ENCODE results near the gene SF3B1. TPM values are rescaled to one million over a fixed set of nuclear protein-coding genes. Genes with fewer than 3 reads are reported as not detected.
"Not testable (repeated sequence)": the region's sequence is repeated elsewhere in the genome, so short reads cannot be mapped to it uniquely, and the experiment has no call there.

The SF3B1 gene
- polyA plus RNA-seq, 1 experiment: 651 TPM

DNA sequence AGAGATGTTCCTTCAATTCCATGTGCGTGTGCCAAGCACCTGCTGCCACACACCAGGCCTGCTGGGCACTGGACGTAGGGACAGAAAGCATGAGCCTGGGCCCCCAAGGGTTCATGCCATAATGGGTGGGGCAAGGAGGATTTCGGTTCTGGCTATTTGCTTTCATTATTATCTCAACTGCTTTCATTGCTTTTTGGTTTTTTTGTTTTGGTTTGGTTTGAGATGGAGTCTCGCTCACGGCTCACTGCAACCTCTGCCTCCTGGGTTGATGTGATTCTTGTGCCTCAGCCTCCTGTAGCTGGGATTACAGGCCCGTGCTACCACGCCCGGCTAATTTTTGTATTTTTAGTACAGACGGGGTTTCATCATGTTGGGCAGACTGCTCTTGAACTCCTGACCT is 57.2 kb downstream of the SF3B1 start:
- TF ChIP-seq, protein P1, sequence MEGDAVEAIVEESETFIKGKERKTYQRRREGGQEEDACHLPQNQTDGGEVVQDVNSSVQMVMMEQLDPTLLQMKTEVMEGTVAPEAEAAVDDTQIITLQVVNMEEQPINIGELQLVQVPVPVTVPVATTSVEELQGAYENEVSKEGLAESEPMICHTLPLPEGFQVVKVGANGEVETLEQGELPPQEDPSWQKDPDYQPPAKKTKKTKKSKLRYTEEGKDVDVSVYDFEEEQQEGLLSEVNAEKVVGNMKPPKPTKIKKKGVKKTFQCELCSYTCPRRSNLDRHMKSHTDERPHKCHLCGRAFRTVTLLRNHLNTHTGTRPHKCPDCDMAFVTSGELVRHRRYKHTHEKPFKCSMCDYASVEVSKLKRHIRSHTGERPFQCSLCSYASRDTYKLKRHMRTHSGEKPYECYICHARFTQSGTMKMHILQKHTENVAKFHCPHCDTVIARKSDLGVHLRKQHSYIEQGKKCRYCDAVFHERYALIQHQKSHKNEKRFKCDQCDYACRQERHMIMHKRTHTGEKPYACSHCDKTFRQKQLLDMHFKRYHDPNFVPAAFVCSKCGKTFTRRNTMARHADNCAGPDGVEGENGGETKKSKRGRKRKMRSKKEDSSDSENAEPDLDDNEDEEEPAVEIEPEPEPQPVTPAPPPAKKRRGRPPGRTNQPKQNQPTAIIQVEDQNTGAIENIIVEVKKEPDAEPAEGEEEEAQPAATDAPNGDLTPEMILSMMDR (IDR thresholded peaks at IDR 0.05; ENCODE audit: low read depth, low read length): no peak
- Histone ChIP-seq H3K4me3 (ENCODE audit: low read depth, low read length) (no peak overlapping the region), H3K27ac (ENCODE audit: low read depth, low read length) (no peak overlapping the region), H3K27me3 (ENCODE audit: control insufficient read depth, insufficient read depth, low read length) (no peaks in the 10 kb centered on the region), H3K9me3 (ENCODE audit: control insufficient read depth, insufficient read depth, low read length) (no peaks in the 10 kb centered on the region)
- CTCF ChIA-PET: interaction anchor here (0.6 to 6.6 kb wide), 20 partner anchors 8 to 501 kb away, joined by 3 to 89 read pairs (median 4); no protein-coding TSS in a partner anchor
- no peak for DNase-seq (ENCODE audit: low read depth, low spot score)
- POLR2A ChIA-PET: no interaction called here

DNA sequence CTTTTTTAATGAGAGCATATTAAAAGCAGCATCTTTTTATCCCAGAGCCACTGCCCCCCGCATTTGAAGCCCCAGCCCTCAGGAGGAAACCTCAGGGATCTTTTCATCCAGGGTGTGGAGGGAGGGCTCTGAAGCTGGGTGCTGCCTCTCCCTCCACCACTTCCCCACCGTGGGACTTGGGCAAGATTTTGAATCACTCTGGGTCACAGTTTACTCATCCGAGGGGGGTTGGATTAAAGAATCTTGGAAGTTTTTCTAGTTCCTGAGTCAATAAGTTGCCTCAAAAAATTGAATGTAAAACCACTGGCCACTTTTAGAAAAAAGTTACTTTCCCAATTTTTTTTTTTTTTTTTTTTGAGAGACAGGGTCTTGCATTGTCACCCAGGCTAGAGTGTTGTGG is 62.2 kb downstream of the SF3B1 start:
- ChIA-PET POLR2A (no interaction called here), CTCF (interaction anchor here (0.7 to 1.2 kb wide), 4 partner anchors 181 to 361 kb away, joined by 3 to 4 read pairs (median 4); no protein-coding TSS in a partner anchor)
- Histone ChIP-seq H3K9me3 (ENCODE audit: control insufficient read depth, insufficient read depth, low read length) (no peaks in the 10 kb centered on the region; the same call in 1 of the 2 replicates), H3K27me3 (ENCODE audit: control insufficient read depth, insufficient read depth, low read length) (no peaks in the 10 kb centered on the region), H3K4me3 (ENCODE audit: low read depth, low read length) (no peak overlapping the region), H3K27ac (ENCODE audit: low read depth, low read length) (no peak overlapping the region)
- no peak for DNase-seq (ENCODE audit: low read depth, low spot score)
- TF ChIP-seq, protein P1 (IDR thresholded peaks at IDR 0.05; ENCODE audit: low read depth, low read length): no peak

DNA sequence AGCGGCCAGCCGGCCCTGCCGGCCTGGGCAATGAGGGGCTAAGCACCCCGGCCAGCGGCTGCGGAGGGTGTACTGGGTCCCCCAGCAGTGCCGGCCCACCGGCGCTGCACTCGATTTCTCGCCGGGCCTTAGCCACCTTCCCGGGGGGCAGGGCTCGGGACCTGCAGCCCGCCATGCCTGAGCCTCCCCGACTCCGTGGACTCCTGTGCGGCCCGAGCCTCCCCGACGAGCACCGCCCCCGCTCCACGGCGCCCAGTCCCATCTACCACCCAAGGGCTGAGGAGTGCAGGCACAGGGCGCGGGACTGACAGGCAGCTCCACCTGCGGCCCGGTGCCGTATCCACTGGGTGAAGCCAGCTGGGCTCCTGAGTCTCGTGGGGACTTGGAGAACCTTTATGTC is 64.2 kb downstream of the SF3B1 start:
- DNase-seq (ENCODE audit: low read depth, low spot score); POLR2A ChIA-PET; H3K4me3 ChIP-seq (ENCODE audit: low read depth, low read length); CTCF ChIA-PET; H3K27ac ChIP-seq (ENCODE audit: low read depth, low read length); H3K9me3 ChIP-seq (ENCODE audit: control insufficient read depth, insufficient read depth, low read length); H3K27me3 ChIP-seq (ENCODE audit: control insufficient read depth, insufficient read depth, low read length): not testable (repeated sequence)

DNA sequence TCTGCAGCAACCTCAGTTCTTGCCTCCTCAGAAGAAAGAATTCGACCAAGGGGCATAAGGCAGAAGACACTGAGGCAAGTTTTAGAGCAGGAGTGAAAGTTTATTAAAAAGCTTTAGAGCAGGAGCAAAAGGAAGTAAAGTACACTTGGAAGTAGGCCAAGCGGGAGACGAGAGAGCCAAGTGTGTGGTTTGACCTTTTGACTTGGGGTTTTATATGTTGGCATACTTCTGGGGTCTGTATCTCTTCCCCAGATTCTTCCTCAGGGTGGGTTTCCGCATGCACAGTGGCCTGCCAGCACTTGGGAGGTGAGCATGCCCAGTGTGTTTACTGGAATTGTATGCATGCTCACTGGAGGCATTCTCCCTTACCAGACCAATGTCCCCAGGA is 64.9 kb downstream of the SF3B1 start:
- TF ChIP-seq, protein P1 (IDR thresholded peaks at IDR 0.05; ENCODE audit: low read depth, low read length): no peak
- DNase-seq (ENCODE audit: low read depth, low spot score): no peak
- Histone ChIP-seq H3K27me3 (ENCODE audit: control insufficient read depth, insufficient read depth, low read length) (no peaks in the 10 kb centered on the region), H3K9me3 (ENCODE audit: control insufficient read depth, insufficient read depth, low read length) (no peaks in the 10 kb centered on the region; the same call in 1 of the 2 replicates), H3K4me3 (ENCODE audit: low read depth, low read length) (no peak overlapping the region), H3K27ac (ENCODE audit: low read depth, low read length) (no peak overlapping the region)
- ChIA-PET CTCF (interaction anchor here (2.0 to 2.2 kb wide), 2 partner anchors 8 to 358 kb away, joined by 6 to 10 read pairs; no protein-coding TSS in a partner anchor), POLR2A (no interaction called here)

DNA sequence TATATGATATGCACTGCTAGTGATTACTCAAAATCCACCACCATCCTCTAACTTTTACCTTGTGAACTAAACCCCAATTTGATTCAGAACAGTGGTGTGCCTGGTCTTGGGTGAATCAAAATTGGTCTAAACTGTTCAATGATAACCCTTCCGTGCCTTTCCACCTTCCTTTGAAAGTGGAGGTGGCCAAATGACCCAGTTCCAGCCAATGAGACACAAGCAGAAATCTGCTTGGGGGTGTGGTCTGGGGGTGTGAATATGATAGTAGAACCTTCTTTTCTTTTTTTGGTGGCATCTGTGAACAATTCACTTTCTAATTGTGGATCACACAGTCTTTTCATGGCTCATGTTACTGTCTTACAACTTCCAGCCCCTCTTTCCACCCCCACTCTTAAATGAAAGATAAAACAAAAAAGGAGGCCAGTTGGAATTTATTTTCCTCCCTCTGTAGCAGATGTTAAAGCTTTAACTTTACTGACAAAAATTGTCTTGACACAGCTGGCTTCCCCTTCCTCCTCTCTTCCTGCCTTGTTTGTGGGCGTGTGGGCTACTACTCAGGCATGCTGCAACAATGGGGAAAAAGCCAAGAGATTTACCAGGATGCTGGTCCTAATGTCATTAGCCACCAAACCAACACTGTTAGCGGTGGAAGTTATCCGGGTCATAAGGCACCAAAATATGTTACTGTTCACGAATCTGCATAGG is 65.4 kb downstream of the SF3B1 start:
- ChIA-PET CTCF (interaction anchor here (1.2 to 2.2 kb wide), 3 partner anchors 9 to 357 kb away, joined by 5 to 10 read pairs (median 6); no protein-coding TSS in a partner anchor), POLR2A (no interaction called here)
- DNase-seq (ENCODE audit: low read depth, low spot score): no peak
- TF ChIP-seq, protein P1 (IDR thresholded peaks at IDR 0.05; ENCODE audit: low read depth, low read length): no peak
- no peaks in the 10 kb centered on the region; the same call in 1 of the 2 replicates for H3K9me3 ChIP-seq (ENCODE audit: control insufficient read depth, insufficient read depth, low read length)
- no peak overlapping the region for H3K4me3 ChIP-seq (ENCODE audit: low read depth, low read length)
- H3K27ac ChIP-seq (ENCODE audit: low read depth, low read length): no peak overlapping the region
- H3K27me3 ChIP-seq (ENCODE audit: control insufficient read depth, insufficient read depth, low read length): no peaks in the 10 kb centered on the region

All from AG04450 (cell line).